SHP77 (cell line): ENCODE results near the gene PPP1R9B.
A peak's percentile ranks its signal among the peaks of the same experiment; 100 is the strongest.

Experiments used
- DNase-seq, 2 experiments: peaks; one replicate each; lab custom pipeline; 2025; lab: John Stamatoyannopoulos, UW

PPP1R9B gene

DNA sequence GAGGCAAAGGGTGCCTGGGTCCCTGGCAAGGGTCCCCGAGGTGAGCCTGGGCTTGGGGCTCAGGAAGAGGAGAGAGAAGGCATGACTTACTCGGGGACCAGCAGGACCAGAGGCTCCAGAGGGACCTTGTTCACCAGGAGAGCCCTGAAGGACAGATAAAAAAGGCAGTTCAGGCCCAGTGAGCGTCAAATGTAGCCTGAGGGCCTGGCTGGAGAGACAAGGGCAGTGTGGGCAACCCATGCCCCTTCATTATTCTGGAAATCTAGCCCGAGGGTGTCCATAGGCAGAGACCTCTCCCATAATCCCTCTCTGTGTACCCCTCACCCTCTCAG is 36.9 kb upstream of the PPP1R9B start:
- no peak for DNase-seq

DNA sequence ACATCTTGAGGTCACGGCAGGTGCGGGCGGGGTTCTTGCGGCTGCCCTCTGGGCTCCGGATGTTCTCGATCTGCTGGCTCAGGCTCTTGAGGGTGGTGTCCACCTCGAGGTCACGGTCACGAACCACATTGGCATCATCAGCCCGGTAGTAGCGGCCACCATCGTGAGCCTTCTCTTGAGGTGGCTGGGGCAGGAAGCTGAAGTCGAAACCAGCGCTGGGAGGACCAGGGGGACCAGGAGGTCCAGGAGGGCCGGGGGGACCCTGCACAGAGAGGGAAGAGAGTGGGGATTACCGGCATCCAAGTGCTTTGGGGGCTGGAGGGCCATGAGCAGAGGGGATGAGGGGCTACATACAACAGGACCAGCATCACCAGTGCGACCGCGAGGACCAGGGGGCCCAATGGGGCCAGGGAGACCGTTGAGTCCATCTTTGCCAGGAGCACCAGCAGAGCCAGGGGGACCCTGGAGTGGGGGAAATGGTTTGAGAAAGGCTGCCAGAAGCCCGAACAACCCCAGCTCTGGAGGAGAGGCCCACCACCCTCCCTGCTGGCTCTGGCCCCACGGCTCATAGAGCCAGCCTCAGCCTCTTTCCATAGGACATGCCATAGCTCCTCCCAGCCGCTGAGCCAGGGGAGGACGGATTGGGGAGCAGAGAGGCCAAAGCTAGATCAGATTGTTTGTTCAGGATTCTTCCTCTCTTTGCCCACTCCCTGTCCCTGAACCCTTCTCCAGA is 36.4 kb upstream of the PPP1R9B start:
- no peak for DNase-seq

DNA sequence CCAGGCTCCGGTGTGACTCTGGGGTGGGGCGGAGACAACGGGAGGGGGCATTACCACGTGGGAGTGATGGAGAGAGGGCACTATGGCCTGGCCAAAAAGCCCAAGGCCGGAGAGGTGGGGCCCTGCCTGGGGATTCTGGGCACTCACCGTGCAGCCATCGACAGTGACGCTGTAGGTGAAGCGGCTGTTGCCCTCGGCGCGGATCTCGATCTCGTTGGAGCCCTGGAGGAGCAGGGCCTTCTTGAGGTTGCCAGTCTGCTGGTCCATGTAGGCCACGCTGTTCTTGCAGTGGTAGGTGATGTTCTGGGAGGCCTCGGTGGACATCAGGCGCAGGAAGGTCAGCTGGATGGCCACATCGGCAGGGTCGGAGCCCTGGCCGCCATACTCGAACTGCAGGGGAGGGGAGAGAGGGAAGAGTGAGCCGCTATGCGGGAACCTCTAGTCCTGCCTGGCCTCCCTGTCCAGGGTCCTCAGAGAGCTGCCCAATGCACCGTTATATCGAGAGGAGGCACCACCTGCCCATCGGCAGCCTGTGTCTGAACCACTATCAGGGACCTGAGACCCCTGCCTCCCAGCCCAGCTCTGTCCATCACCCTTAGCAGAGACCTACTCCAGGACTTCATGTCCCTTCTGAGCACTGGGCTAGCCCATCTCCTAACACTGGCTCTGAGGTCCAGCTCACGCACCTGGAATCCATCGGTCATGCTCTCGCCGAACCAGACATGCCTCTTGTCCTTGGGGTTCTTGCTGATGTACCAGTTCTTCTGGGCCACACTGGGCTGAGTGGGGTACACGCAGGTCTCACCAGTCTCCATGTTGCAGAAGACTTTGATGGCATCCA is 35.4 kb upstream of the PPP1R9B start:
- DNase-seq = no peak

DNA sequence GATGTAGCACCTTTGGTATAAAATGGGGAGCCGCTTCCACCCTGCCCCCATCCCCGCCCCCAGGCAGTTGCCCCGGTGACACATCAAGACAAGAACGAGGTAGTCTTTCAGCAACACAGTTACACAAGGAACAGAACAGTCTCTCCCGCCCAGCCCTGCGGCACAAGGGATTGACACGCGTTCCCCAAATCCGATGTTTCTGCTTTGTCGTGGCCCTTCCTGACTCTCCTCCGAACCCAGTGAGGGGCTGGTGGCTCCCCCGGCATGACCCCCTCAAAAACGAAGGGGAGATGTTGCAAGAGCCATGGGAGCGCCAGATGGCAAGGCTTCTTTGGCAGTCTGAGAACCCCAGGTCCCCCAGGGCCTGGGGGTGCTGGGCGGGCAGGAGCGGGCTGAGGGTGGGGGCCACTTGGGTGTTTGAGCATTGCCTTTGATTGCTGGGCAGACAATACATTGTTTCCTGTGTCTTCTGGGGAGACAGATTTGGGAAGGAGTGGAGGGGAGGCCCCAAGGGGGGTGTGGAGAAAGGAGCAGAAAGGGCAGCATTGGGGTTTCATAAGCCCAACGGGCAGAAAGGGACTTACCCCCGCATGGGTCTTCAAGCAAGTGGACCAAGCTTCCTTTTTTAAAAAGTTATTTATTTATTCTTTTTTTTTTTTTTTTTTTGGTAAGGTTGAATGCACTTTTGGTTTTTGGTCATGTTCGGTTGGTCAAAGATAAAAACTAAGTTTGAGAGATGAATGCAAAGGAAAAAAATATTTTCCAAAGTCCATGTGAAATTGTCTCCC is 34.3 kb upstream of the PPP1R9B start:
- DNase-seq = no peak

DNA sequence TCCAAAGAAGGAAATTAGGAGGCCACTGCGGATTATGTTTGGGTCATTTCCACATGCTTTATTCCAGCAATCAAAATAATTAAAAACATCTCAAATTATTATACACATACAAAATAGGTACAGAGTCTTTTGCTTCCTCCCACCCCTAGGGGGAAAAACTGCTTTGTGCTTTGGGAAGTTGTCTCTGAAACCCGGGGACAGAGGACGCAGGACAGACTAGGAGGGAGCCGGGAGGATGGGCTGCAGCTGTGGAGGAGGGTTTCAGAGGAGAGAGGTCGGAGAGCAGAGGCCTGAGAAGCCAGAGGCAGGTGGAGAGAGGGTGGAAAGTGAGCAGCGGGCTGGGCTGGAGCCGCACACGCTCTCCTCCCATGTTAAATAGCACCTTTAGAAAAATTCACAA is 33.6 kb upstream of the PPP1R9B start:
- no peak for DNase-seq

DNA sequence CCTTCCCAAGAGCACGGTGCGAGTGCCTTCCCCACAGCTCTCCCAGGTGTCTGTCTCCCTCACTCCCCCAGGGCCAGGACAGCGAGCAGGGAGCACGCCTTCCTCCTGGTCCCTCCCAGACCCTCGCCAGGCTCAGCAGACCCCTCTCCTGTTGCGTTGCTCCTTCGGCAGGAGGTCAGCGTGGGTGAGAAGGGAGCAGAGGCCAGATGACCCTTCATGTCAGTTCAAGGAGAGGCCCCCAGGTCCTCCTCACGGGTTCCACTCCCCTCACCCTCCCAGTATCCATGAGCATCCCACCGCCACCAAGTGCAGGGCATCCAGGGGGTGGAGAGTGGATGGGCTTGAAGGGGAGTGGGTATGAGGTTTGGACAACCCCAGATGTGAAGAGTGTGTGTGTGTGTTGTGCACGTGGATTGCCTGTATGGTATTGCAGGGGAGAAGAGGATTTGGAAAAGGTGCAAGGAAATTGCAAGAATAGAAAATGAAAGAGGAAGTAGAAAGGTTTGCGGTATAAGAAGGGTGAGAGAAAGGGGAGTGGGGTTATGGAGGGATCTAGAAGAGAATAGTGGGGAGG is 33.0 kb upstream of the PPP1R9B start:
- DNase-seq = no peak

DNA sequence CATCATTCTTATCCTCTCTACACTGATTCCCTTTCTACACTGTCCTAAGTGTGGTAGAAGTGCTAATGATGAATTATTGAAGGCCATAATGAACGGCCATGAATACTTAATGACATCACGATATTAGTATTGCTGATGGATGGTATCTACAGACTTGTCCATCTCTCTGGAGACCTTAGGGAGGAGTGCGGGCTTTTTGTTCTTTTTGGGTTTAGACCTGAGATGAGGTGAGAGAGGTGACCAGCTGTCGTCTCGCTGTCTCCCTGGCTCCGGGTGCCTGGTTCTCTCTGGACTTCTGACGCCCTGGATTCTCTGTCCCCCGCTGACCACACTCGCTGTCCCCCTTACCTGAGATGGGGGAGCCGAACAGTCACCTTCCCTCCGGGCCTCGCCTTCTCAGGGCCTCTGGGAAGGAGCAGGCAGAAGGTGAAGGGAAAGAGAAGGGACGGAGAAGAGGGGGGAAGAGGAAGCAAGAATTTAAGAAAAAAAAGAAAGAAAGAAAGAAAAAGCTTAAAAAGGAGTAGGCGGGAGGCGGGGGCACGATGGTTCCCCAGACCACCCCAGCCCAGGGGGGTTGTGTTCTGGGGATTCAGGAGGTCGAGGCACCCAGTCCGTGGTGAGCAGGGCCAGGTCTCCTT is 32.4 kb upstream of the PPP1R9B start:
- no peak for DNase-seq

DNA sequence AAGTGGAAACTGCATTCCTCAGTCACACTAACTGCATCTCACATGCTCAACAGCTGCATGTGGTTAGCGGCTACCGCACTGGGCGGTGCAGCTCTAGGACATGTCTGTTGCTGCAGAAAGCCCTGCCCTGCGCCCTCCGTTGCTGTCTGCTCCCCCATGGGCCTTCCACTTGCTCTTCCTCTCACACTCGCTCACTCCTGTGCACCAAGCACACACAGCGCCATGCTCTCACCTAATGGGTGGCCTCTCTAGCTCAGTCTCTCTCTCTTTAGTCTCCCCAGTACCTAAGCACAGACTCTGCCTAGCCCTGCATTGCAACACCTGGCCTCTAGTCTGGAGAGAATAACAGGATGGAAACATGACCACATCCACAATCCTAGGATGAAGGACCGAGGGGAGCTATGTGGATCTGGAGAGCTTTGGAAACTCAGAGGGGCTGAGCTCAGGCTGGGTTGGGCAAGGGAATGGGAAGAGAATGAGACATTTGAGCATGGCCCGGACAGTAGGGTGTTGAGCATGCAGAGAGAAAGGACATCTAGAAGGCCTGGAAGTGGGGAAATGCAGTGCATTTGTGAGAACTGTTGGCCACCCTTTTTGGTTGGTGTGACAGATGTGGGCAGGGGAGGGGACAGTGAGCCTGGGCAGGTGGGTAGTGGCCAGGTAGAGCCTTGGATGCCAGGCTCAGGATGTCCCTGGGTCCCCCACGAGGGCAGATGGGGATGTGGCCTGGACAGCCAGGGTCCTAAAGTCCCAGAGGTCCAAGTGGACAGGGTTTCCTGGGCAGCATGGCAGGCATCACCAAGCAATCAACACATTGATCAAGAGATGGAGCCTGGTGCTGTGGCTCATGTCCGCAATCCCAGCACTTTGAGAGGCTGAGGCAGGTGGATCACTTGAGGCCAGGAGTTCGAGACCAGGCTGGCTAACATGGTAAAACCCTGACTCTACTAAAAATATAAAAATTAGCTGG is 31.4 kb upstream of the PPP1R9B start:
- DNase-seq = no peak

DNA sequence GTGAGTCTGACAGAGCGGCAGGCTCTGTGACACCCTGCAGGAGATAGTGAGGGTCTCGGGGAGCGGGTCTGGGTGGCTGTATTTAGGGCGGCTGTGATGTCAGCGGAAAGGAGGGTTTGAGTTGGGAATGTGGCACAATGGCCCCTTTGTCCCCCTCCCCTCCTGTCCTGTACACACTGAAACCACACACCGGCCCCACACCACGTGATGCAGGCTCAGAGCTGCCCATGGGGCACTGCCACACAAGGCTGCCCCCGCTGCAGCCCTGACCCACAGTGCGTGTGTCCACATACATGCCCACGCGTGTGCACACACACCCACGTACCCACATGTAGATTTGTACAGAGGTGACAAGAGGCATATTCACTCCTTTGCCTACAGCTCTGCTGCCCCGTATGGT is 30.7 kb upstream of the PPP1R9B start:
- DNase-seq = no peak

DNA sequence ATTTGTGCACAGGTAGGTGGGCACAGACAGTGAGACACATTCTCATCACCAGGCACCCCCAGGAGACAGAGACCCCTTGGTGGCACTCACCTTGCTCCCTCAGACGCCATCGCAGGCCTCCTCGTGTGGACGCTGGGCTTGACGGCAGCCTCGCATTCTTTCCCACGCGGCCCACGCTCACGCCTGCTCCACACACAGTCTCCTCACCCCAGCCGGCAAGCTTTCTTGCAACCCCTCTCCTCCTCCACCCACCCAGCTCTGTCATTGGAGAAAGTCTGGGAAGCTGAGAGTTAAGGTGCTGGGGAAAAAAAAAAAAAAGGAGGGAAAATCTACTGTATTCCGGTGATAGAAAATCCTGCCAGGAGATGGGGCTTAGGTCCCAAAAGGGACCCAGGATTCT is 30.1 kb upstream of the PPP1R9B start:
- no peak for DNase-seq

DNA sequence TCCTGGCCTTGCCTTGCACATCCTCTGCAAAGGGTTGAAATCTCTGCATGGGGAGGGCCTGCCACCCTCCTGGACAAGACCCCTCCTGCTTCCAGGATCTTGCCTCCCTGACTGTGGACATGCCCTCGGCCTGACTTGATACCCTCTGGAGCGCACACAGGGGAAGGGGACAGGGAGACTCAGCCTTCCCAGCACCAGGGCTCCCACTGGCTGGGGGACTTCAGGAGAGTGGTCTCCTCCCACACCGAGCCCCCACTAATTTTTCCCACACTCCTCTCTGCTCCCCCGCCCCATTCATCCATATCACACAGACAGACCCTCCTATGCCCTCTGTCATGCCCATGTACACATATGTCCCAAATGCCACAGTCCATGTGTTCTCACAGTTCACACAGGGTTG is 29.6 kb upstream of the PPP1R9B start:
- no peak for DNase-seq

DNA sequence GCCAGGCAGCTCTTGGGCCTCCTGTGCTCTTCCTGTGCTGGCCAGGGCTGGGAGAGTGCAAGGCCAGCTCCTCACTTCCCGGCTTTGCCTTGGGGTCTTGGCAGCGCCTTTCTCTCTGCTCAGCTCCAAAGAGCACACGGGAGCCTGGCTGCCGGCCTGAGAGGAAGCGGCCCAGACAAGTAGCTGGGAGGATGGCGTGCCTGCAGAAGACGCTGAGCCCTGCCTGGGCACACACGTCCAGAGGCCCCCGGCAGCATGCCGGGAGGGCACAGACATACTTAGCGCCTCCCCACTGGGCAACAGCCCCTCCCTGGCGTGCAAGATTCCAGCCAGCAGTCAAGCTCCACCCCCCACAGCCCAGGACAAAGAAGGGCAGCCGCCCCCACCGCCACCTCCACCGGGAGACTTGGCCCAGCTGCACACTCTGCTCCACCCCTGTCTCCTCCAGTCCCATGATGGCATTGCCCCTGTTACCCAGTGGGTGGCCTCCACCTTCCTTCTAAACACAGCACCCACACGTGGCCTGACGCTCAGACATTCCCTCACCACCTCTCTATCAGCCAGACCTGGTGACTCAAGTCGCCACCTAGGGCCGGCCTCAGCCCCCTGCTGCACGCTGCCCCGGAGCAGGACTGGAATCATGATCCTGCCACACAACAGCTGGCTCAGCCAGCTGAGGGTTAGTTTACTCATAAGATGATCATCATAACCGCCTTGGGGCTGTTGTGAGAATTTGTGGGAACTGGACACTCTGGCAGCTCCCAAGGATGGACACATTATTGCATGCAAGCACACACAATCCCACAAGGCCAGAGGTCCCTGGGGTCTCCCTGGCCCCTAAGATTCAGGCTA is 27.7 kb upstream of the PPP1R9B start:
- peak; percentile 86 to 90 for DNase-seq

DNA sequence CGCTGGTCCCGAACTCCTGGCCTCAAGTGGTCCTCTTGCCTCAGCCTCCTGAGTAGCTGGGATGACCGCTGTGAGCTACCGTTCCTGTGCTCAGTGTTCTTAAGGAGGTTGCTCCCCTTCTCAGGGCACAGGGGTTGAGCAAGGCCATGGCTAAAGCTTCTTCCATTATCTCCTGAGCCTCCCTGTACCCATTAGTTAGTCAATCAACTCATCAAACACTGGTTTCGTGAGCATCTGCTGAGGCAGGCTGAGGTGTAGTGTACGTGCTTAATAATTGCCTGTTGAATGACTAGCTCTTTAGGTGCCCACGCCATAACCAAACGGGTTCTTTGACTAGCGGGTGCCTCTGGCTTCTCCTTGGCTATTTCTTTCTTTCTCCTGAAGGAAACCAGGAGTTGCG is 27.0 kb upstream of the PPP1R9B start:
- DNase-seq = no peak

DNA sequence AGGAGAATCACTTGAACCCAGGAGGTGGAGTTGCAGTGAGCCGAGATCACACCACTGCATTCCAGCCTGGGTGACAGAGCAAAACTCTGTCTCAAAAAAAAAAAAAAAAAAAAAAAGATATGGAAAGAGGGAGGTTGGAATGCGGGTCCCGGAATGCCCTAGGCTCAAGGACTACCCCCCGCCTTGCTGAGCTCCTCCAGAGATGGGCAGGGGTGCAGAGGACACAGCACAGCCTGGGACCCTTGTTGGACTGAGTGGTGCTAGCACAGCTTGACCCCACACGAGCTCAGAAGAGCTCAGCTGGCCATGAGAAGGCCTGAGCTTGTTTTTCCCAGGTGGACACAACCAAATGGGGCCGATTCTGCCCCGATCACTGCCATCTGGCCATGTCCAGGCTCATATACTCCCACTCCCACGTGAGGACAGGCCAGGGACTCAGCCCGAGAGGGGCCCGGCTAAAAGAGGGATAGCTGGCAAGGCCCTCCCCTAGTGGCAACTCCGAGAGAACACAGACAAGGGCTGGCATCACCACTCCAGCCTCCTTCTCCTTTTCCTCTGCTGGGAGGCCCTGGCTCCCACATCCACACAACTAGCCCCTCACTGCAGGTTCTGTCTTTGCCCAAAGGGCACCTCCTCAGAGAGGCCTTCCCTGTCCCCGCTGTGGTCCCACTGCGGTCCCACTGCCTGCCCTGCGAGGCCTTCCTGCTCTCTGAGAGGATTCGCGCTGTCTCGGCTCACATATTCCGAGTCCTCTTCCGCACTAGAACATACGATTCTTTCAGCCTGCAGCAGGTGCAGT is 26.3 kb upstream of the PPP1R9B start:
- DNase-seq = no peak

DNA sequence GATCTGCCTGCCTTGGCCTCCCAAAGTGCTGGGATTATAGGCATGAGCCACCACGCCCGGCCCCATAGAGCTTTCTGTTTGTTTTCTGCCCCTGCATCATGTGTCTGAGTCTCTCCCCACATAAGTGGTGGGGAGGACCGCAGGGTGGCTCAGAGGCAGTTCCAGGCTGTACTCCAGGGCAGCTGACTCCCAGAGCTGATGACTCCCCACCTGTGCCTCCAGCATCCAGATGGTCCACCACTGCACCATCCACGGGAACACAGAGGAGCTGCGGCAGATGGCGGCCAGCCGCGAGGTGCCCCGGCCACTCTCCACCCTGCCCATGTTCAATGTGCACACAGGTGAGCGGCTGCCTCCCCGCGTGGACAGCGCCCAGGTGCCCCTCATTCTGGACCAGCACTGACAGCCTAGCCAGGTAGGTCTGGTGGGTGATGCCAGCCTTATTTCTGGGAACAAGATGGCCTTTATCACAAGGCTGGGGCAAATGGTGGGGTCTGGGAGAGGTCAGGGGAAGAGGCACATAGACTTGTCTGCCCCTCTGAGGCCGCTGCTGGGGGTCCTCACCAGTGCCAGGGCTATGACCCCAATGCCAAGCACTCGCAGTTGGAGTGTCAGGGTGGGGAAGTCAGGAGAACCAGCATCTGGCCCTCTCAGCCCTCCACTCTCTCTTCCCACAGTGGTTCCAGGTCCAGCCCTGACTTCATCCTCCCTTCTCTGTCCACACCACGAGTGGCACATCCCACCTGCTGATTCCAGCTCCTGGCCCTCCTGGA is 24.7 kb upstream of the PPP1R9B start:
- no peak for DNase-seq

DNA sequence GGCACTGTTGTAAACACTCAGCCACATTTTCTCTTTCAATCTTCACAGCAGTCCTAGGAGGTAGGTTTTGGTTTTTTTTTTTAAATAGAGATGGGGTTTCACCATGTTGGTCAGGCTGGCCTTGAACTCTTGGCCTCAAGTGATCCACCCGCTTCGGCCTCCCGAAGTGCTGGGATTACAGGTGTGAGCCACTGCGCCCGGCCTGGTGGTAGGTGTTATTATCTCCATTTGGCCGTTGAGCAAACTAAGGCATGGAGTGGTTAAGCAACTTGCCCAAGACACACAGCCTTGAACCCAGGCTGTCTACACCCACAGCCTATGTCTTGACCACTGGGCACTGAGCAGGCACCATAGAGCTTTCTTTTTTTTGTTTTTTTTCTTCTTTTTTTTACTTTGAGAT is 24.0 kb upstream of the PPP1R9B start:
- DNase-seq = no peak

DNA sequence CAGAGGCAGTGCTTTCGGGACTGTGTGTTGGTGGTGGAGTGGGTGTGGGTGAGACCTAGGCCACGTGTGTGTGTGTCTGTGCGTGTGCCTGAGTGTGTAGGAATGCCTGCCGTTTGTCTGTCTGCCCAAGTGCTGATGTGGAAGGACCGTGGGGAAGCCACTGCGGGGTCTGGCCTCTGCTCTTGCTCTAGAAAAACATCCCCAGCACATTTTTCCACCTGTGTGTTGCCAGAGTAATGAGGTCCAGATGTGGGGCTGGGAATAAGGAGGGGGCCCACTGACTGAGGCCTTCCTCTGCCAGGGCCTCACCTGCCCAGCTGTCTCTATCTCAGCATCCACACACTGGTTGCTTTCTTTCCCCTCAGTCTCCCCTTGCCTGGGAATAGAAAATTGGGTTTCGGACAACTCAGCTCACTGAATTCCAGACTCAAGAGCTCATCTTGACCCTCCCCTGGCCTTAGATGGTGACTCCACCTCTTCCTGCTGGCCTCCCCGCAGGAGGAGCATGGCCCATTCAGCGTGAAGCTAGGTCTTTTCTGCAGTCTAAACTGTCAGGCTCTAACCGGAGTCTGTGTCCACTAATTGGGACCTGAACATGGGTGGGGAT is 23.0 kb upstream of the PPP1R9B start:
- DNase-seq = no peak

DNA sequence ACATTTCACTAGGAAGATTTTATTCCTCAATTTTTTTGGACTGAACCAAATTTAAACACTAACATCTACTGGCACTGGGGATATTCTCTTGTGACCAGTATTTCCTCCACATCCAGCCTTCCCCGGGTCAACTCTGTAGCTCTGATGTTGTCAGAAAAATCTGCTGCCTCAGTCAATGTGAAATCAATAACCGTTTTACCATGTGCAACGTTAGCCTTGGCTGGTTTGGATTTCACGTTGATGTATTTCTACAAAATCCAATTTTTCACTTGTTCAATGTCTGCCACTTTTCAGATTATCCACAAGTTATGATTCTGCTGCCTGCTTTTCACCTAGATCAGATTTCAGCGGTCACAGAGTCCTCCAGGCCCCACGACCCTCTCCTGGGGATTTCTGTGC is 22.5 kb upstream of the PPP1R9B start:
- no peak for DNase-seq
